Endodermal cell (in vitro differentiated cells): Measurements from ENCODE around the gene MYO7A. TPM values are rescaled to one million over a fixed set of nuclear protein-coding genes. Genes with fewer than 3 reads are reported as not detected.

Experiments used
- DNase-seq: peaks from one replicate; pipeline ENCODE4 v3.0.0-alpha.2; 2017
- H3K27ac ChIP-seq: 2 replicates; pipeline ENCODE4 v1.5.1; 2013; ENCODE audit warnings: mild to moderate bottlenecking, low read depth, low read length, moderate library complexity
- H3K27me3 ChIP-seq: 2 replicates; pipeline ENCODE4 v1.6.1; 2013; ENCODE audit warnings: mild to moderate bottlenecking, low read length, moderate library complexity; ENCODE audit not compliant: insufficient read depth, control insufficient read depth, poor library complexity, severe bottlenecking
- H3K36me3 ChIP-seq: 2 replicates; pipeline ENCODE4 v1.7.0; 2013; ENCODE audit warnings: mild to moderate bottlenecking, low read length, moderate library complexity; ENCODE audit not compliant: control insufficient read depth, insufficient read depth
- H3K4me1 ChIP-seq: one replicate; pipeline ENCODE4 v1.7.0; 2013; ENCODE audit warnings: low read length; ENCODE audit not compliant: control insufficient read depth, insufficient read depth
- H3K4me3 ChIP-seq: 2 replicates; pipeline ENCODE4 v1.5.1; 2013; ENCODE audit warnings: mild to moderate bottlenecking, low read length, moderate library complexity
- H3K9ac ChIP-seq: 2 replicates; pipeline ENCODE4 v1.6.1; 2013; ENCODE audit warnings: mild to moderate bottlenecking, low read length, moderate library complexity; ENCODE audit not compliant: poor library complexity, severe bottlenecking; ENCODE audit errors: extremely low read depth
- H3K9me3 ChIP-seq: 2 replicates; pipeline ENCODE4 v1.6.1; 2013; ENCODE audit warnings: mild to moderate bottlenecking, low read length, moderate library complexity; ENCODE audit not compliant: control insufficient read depth
- H3K27ac Mint-ChIP-seq: 2 replicates; pipeline ENCODE4 v1.8.0; 2020; ENCODE audit warnings: mixed read lengths
- H3K27me3 Mint-ChIP-seq: 2 replicates; pipeline ENCODE4 v1.8.0; 2021; ENCODE audit warnings: mild to moderate bottlenecking, mixed read lengths; ENCODE audit not compliant: insufficient read depth
- H3K36me3 Mint-ChIP-seq: 2 replicates; pipeline ENCODE4 v1.8.0; 2020; ENCODE audit warnings: low read depth, mixed read lengths
- H3K4me1 Mint-ChIP-seq: 2 replicates; pipeline ENCODE4 v1.8.0; 2020; ENCODE audit warnings: mixed read lengths
- H3K4me3 Mint-ChIP-seq: 2 replicates; pipeline ENCODE4 v1.8.0; 2020; ENCODE audit warnings: mild to moderate bottlenecking, moderate library complexity, mixed read lengths
- H3K9me3 Mint-ChIP-seq: 2 replicates; pipeline ENCODE4 v1.8.0; 2020; ENCODE audit warnings: mild to moderate bottlenecking, mixed read lengths
- WGBS, 2 experiments: methylation state at CpG; one replicate each; pipeline versions ENCODE4 v1.1.5 to v1.1.7; 2013; ENCODE audit warnings: missing lambda C conversion rate in 2 of 2, mixed read lengths in 1 of 2; ENCODE audit not compliant: insufficient coverage in 1 of 2, insufficient read length in 1 of 2; 5-methylcytosine and 5-hydroxymethylcytosine counted together
- total RNA-seq, 2 donors: library from RNA; stranded (reverse); fragmentation: NEBNext Ultra II Directional in 1 of 2; extraction: Animal tissue kit (Norgen Biotek cat#: 25700) in 1 of 2; gene quantifications; 2 replicates in 1 of 2; 3 replicates in 1 of 2; pipeline ENCODE4 v1.2.1, GENCODE V29; 2021
- TF ChIP-seq, protein P1 (sequence below): fragments of 200-600 bp; sonication (generic); conservative IDR thresholded peaks from 2 replicates; pipeline ENCODE4 v1.5.0; 2021; ENCODE audit warnings: antibody characterized with exemption, mild to moderate bottlenecking

Gene MYO7A
- total RNA-seq, 2 donors from 2014 or later: 2.4 to 2.7 TPM

GRCh38 chr11:77213589-77214428 lies 85.8 kb downstream of the MYO7A start:
- TF ChIP-seq, protein P1, sequence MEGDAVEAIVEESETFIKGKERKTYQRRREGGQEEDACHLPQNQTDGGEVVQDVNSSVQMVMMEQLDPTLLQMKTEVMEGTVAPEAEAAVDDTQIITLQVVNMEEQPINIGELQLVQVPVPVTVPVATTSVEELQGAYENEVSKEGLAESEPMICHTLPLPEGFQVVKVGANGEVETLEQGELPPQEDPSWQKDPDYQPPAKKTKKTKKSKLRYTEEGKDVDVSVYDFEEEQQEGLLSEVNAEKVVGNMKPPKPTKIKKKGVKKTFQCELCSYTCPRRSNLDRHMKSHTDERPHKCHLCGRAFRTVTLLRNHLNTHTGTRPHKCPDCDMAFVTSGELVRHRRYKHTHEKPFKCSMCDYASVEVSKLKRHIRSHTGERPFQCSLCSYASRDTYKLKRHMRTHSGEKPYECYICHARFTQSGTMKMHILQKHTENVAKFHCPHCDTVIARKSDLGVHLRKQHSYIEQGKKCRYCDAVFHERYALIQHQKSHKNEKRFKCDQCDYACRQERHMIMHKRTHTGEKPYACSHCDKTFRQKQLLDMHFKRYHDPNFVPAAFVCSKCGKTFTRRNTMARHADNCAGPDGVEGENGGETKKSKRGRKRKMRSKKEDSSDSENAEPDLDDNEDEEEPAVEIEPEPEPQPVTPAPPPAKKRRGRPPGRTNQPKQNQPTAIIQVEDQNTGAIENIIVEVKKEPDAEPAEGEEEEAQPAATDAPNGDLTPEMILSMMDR: no peak

DNA sequence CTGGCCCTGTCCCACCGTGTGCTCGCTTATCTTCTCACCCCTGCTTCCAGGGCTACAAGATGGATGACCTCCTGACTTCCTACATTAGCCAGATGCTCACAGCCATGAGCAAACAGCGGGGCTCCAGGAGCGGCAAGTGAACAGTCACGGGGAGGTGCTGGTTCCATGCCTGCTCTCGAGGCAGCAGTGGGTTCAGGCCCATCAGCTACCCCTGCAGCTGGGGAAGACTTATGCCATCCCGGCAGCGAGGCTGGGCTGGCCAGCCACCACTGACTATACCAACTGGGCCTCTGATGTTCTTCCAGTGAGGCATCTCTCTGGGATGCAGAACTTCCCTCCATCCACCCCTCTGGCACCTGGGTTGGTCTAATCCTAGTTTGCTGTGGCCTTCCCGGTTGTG lies 86.5 kb downstream of the MYO7A start:
- Histone ChIP-seq H3K27ac (no peak overlapping the region), H3K9me3 (no peaks in the 10 kb centered on the region), H3K4me3 (no peak overlapping the region), H3K4me1 (no peaks in the 10 kb centered on the region), H3K36me3 (no peaks in the 10 kb centered on the region), H3K9ac (no peak overlapping the region), H3K27me3 (no peaks in the 10 kb centered on the region)
- TF ChIP-seq, protein P1: no peak
- peaks cover 3% of the 10 kb centered on the region for H3K9me3 Mint-ChIP-seq
- peaks cover 7% of the 10 kb centered on the region for H3K4me1 Mint-ChIP-seq
- no peak overlapping the region for H3K4me3 Mint-ChIP-seq
- H3K27me3 Mint-ChIP-seq: peaks cover 5% of the 10 kb centered on the region
- DNase-seq: no peak
- H3K27ac Mint-ChIP-seq: no peak overlapping the region
- no peaks in the 10 kb centered on the region for H3K36me3 Mint-ChIP-seq
- WGBS, 2 experiments: 96 to 98% methylated on average over 7 to 9 of the region's 9 CpGs

More at GRCh38 chr11:77213589-77214428, 85.8 kb downstream of the MYO7A start:
- H3K27me3 ChIP-seq: no peaks in the 10 kb centered on the region
- no peak overlapping the region for H3K27ac Mint-ChIP-seq
- 87 to 97% methylated on average over 4 to 18 of the region's 18 CpGs for WGBS, 2 experiments
- no peak overlapping the region for H3K4me3 Mint-ChIP-seq
- H3K9me3 ChIP-seq: no peaks in the 10 kb centered on the region
- H3K27me3 Mint-ChIP-seq: peaks cover 5% of the 10 kb centered on the region
- no peak overlapping the region for H3K27ac ChIP-seq
- peaks cover 7% of the 10 kb centered on the region for H3K4me1 Mint-ChIP-seq
- no peak overlapping the region for H3K9ac ChIP-seq
- DNase-seq: no peak
- H3K36me3 ChIP-seq: no peaks in the 10 kb centered on the region
- no peak overlapping the region for H3K4me3 ChIP-seq
- H3K9me3 Mint-ChIP-seq: no peaks in the 10 kb centered on the region
- H3K36me3 Mint-ChIP-seq: no peaks in the 10 kb centered on the region
- no peaks in the 10 kb centered on the region for H3K4me1 ChIP-seq

GRCh38 chr11:77215106-77215505 lies 87.1 kb downstream of the MYO7A start:
- H3K27me3 Mint-ChIP-seq: peaks cover 8% of the 10 kb centered on the region
- H3K9me3 Mint-ChIP-seq: peaks cover 6% of the 10 kb centered on the region
- no peak for DNase-seq
- no peak overlapping the region for H3K27ac ChIP-seq
- no peak overlapping the region for H3K9ac ChIP-seq
- no peak overlapping the region for H3K4me3 ChIP-seq
- no peaks in the 10 kb centered on the region for H3K4me1 ChIP-seq
- no peaks in the 10 kb centered on the region for H3K27me3 ChIP-seq
- H3K36me3 Mint-ChIP-seq: no peaks in the 10 kb centered on the region
- H3K4me1 Mint-ChIP-seq: peaks cover 7% of the 10 kb centered on the region
- no peak overlapping the region for H3K27ac Mint-ChIP-seq
- no peak overlapping the region for H3K4me3 Mint-ChIP-seq
- TF ChIP-seq, protein P1: no peak
- H3K9me3 ChIP-seq: no peaks in the 10 kb centered on the region
- WGBS, 2 experiments: 84 to 93% methylated on average over 3 of the region's 3 CpGs
- H3K36me3 ChIP-seq: no peaks in the 10 kb centered on the region
